ENCODE results near the gene CXCL10. TPM values are rescaled to one million over a fixed set of nuclear protein-coding genes. Genes with fewer than 3 reads are reported as not detected.

Gene CXCL10
- total RNA-seq, 1 donor from 2014 or later: not detected

GRCh38 chr4:76035799-76036380, 12.6 kb upstream of the CXCL10 start, which contains the start of gene CXCL11:
CXCL11 (minus strand) TSS chr4:76036070; CDS start chr4:76035987, 83 bp downstream.
- DNase-seq: no peak
- intact Hi-C loops (cut with DNase I): no loop called here
- ATAC-seq (ENCODE audit: poor library complexity): no peak

- intact Hi-C loops (cut with DNase I): no loop called here
- ATAC-seq (ENCODE audit: poor library complexity): no peak
- DNase-seq: no peak
Observed at GRCh38 chr4:76035141-76035540, 11.8 kb upstream of the CXCL10 start.

- no peak for ATAC-seq (ENCODE audit: poor library complexity)
- intact Hi-C loops (cut with DNase I): no loop called here
- DNase-seq: no peak
Observed at GRCh38 chr4:76029300-76029699, 6.0 kb upstream of the CXCL10 start.

GRCh38 chr4:76028350-76028765, 5.1 kb upstream of the CXCL10 start:
- no peak for DNase-seq
- intact Hi-C loops (cut with DNase I): no loop called here
- peak; percentile 52 for ATAC-seq (ENCODE audit: poor library complexity)

GRCh38 chr4:76024065-76024464, 768 bp upstream of the CXCL10 start:
- ATAC-seq (ENCODE audit: poor library complexity) (no peak), DNase-seq (no peak)
- intact Hi-C loops (cut with DNase I): no loop called here

GRCh38 chr4:76022677-76023076, 620 bp downstream of the CXCL10 start:
- DNase-seq (no peak), ATAC-seq (ENCODE audit: poor library complexity) (no peak)
- intact Hi-C loops (cut with DNase I): no loop called here

- ATAC-seq (ENCODE audit: poor library complexity): no peak
- DNase-seq: no peak
- intact Hi-C loops (cut with DNase I): no loop called here
Observed at GRCh38 chr4:76022031-76022430, 1.3 kb downstream of the CXCL10 start.

- intact Hi-C loops (cut with DNase I): no loop called here
- DNase-seq (no peak), ATAC-seq (ENCODE audit: poor library complexity) (no peak)
Observed at GRCh38 chr4:76017056-76017686, 6.1 kb downstream of the CXCL10 start.

GRCh38 chr4:76016393-76016792, 6.9 kb downstream of the CXCL10 start:
- intact Hi-C loops (cut with DNase I): no loop called here
- ATAC-seq (ENCODE audit: poor library complexity) (no peak), DNase-seq (no peak)

GRCh38 chr4:76013540-76013939, 9.8 kb downstream of the CXCL10 start:
- intact Hi-C loops (cut with DNase I): no loop called here
- ATAC-seq (ENCODE audit: poor library complexity) (no peak), DNase-seq (no peak)

GRCh38 chr4:76012388-76012801, 10.9 kb downstream of the CXCL10 start:
- ATAC-seq (ENCODE audit: poor library complexity) (no peak), DNase-seq (no peak)
- intact Hi-C loops (cut with DNase I): no loop called here

- peak; percentile 75 for ATAC-seq (ENCODE audit: poor library complexity)
- DNase-seq: no peak
- intact Hi-C loops (cut with DNase I): no loop called here
Observed at GRCh38 chr4:76011700-76012387, 11.5 kb downstream of the CXCL10 start.

GRCh38 chr4:76011018-76011670, 12.2 kb downstream of the CXCL10 start:
- no peak for ATAC-seq (ENCODE audit: poor library complexity)
- DNase-seq: no peak
- intact Hi-C loops (cut with DNase I): no loop called here

GRCh38 chr4:76010576-76010975, 12.7 kb downstream of the CXCL10 start:
- DNase-seq: no peak
- intact Hi-C loops (cut with DNase I): no loop called here

GRCh38 chr4:76009311-76009710, 14.0 kb downstream of the CXCL10 start:
- DNase-seq (no peak), ATAC-seq (ENCODE audit: poor library complexity) (no peak)
- intact Hi-C loops (cut with DNase I): no loop called here

More at GRCh38 chr4:76010576-76010975, 12.7 kb downstream of the CXCL10 start:
- no peak for ATAC-seq (ENCODE audit: poor library complexity)

- DNase-seq (no peak), ATAC-seq (ENCODE audit: poor library complexity) (no peak)
- intact Hi-C loops (cut with DNase I): no loop called here
Observed at GRCh38 chr4:76007089-76007862, 16.0 kb downstream of the CXCL10 start, which contains the start of gene CXCL9. CXCL9 (minus strand) TSS chr4:76007509; CDS start chr4:76007449, 60 bp downstream.

- DNase-seq: no peak
Observed at GRCh38 chr4:76003620-76004019, 19.7 kb downstream of the CXCL10 start.

GRCh38 chr4:76003035-76003434, 20.3 kb downstream of the CXCL10 start:
- ATAC-seq (ENCODE audit: poor library complexity) (peak; percentile 68), DNase-seq (no peak)
- intact Hi-C loops (cut with DNase I): no loop called here

More at GRCh38 chr4:76003620-76004019, 19.7 kb downstream of the CXCL10 start:
- ATAC-seq (ENCODE audit: poor library complexity): no peak
- intact Hi-C loops (cut with DNase I): no loop called here

- ATAC-seq (ENCODE audit: poor library complexity) (peak; percentile 55), DNase-seq (no peak)
- intact Hi-C loops (cut with DNase I): no loop called here
Observed at GRCh38 chr4:76002176-76002575, 21.1 kb downstream of the CXCL10 start.

All from Right ventricle myocardium superior (tissue), 1 donor.